PC-9 (cell line): Measurements from ENCODE around the gene HBP1. TPM values are rescaled to one million over a fixed set of nuclear protein-coding genes. Genes with fewer than 3 reads are reported as not detected.

Source experiments
- BruUV-seq: library from RNA; stranded (reverse); fragments of 400-500 nt; replicated peaks from 2 replicates; lab custom pipeline; 2021; lab: Mats Ljungman, UMichigan
- CTCF ChIA-PET: fragments of 300-600 bp; sonication (Branson Sonifier 250); formaldehyde crosslinking; loops from one replicate; lab custom pipeline; 2022; ENCODE audit warnings: antibody characterized with exemption; lab: Charles Lee
- POLR2A ChIA-PET: fragments of 300-600 bp; sonication (Branson Sonifier 250); formaldehyde crosslinking; loops from one replicate; lab custom pipeline; 2022; ENCODE audit warnings: antibody characterized with exemption; ENCODE audit not compliant: unreplicated experiment; lab: Charles Lee
- DNase-seq, 2 experiments: peaks; one replicate each; pipeline versions ENCODE4 v3.0.0 to v3.0.0-alpha.2; 2015 to 2022; ENCODE audit warnings: mixed read lengths in 1 of 2
- H2AFZ ChIP-seq: fragments of 200-600 bp; sonication (generic); 2 replicates; pipeline ENCODE4 v1.8.1; 2017; ENCODE audit warnings: antibody characterized with exemption
- H3F3A ChIP-seq: fragments of 200-600 bp; sonication (generic); 2 replicates; pipeline ENCODE4 v1.8.1; 2017; ENCODE audit warnings: antibody characterized with exemption, mild to moderate bottlenecking, low read depth; ENCODE audit not compliant: insufficient read depth
- H3K27ac ChIP-seq: fragments of 200-600 bp; sonication (generic); 2 replicates; pipeline ENCODE4 v1.6.1; 2016; ENCODE audit warnings: mixed run types
- H3K27me3 ChIP-seq: fragments of 200-600 bp; sonication (generic); 2 replicates; pipeline ENCODE4 v1.6.1; 2016; ENCODE audit warnings: low read depth, mixed run types; ENCODE audit not compliant: insufficient read depth
- H3K36me3 ChIP-seq: fragments of 200-600 bp; sonication (generic); 2 replicates; pipeline ENCODE4 v1.6.1; 2016; ENCODE audit warnings: low read depth, mixed run types
- H3K4me1 ChIP-seq: fragments of 200-600 bp; sonication (generic); replicated peaks from 2 replicates; pipeline ENCODE4 v1.6.1; 2016; ENCODE audit warnings: mixed run types; ENCODE audit not compliant: insufficient read depth
- H3K4me2 ChIP-seq: fragments of 200-600 bp; sonication (generic); 2 replicates; pipeline ENCODE4 v1.6.1; 2017; ENCODE audit warnings: mixed run types
- H3K4me3 ChIP-seq: fragments of 200-600 bp; sonication (generic); 2 replicates; pipeline ENCODE4 v1.6.1; 2016; ENCODE audit warnings: mixed run types
- H3K79me2 ChIP-seq: fragments of 200-600 bp; sonication (generic); 2 replicates; pipeline ENCODE4 v1.6.1; 2017; ENCODE audit warnings: low read depth, mixed run types
- H3K9me2 ChIP-seq: fragments of 200-600 bp; sonication (generic); 2 replicates; pipeline ENCODE4 v1.8.1; 2017; ENCODE audit warnings: mild to moderate bottlenecking; ENCODE audit not compliant: insufficient read depth
- H3K9me3 ChIP-seq: fragments of 200-600 bp; sonication (generic); 2 replicates; pipeline ENCODE4 v1.8.1; 2016; ENCODE audit warnings: low read depth; ENCODE audit not compliant: insufficient read depth
- H4K20me1 ChIP-seq: fragments of 200-600 bp; sonication (generic); 2 replicates; pipeline ENCODE4 v1.8.1; 2017; ENCODE audit not compliant: insufficient read depth
- CTCF ChIP-seq: fragments of 200-600 bp; sonication (generic); conservative IDR thresholded peaks from 2 replicates; pipeline ENCODE4 v1.6.1; 2017; ENCODE audit warnings: mixed run types, antibody characterized with exemption, mild to moderate bottlenecking, moderate library complexity
- EZH2 ChIP-seq: fragments of 200-600 bp; sonication (generic); IDR thresholded peaks from 2 replicates; pipeline ENCODE4 v1.8.0; 2017; ENCODE audit warnings: antibody characterized with exemption, low read depth
- intact Hi-C: fragments of 100-400 bp; cut with micrococcal nuclease; formaldehyde crosslinking; loops from one replicate; pipeline ENCODE4 v1.10.0; 2022; ENCODE audit not compliant: unreplicated experiment
- total RNA-seq: library from RNA; stranded (reverse); gene quantifications from 2 replicates; pipeline ENCODE4 v1.2.3, GENCODE V29; 2021

The HBP1 gene
- total RNA-seq, 1 experiment from 2014 or later, result 60.0 TPM

GRCh38 chr7:107187774-107188173 lies 19.0 kb downstream of the HBP1 start:
- H3K36me3 ChIP-seq, result peaks cover 55% of the 10 kb centered on the region

GRCh38 chr7:107190090-107190489 lies 21.3 kb downstream of the HBP1 start:
- ChIA-PET CTCF (no interaction called here), POLR2A (interaction anchor here (0.6 kb wide), 1 partner anchor 1316 kb away, joined by 6 read pairs; no protein-coding TSS in a partner anchor)
- Histone ChIP-seq H3K4me3 (no peak overlapping the region), H3K27me3 (no peaks in the 10 kb centered on the region), H3K27ac (no peak overlapping the region), H2AFZ (no peak overlapping the region), H4K20me1 (peaks cover 23% of the 10 kb centered on the region; the same call in 1 of the 2 replicates), H3K9me2 (no peaks in the 10 kb centered on the region), H3K9me3 (no peaks in the 10 kb centered on the region), H3K36me3 (peaks cover 47% of the 10 kb centered on the region), H3F3A (peaks cover 4% of the 10 kb centered on the region; the same call in 1 of the 2 replicates), H3K4me2 (no peak overlapping the region), H3K4me1 (no peaks in the 10 kb centered on the region), H3K79me2 (no peaks in the 10 kb centered on the region)
- BruUV-seq, result no TSS peak
- intact Hi-C loops, result no loop called here
- no peak for TF ChIP-seq EZH2
- no peak for TF ChIP-seq CTCF
- no peak for DNase-seq

More at GRCh38 chr7:107187774-107188173, 19.0 kb downstream of the HBP1 start:
- H3F3A ChIP-seq, result no peaks in the 10 kb centered on the region
- H3K4me2 ChIP-seq, result no peak overlapping the region
- no peak overlapping the region for H3K27ac ChIP-seq
- H4K20me1 ChIP-seq, result peaks cover 24% of the 10 kb centered on the region; the same call in 1 of the 2 replicates
- TF ChIP-seq EZH2, result no peak
- no peak for TF ChIP-seq CTCF
- H3K4me1 ChIP-seq, result no peaks in the 10 kb centered on the region
- no peak overlapping the region for H2AFZ ChIP-seq
- DNase-seq, result no peak
- H3K27me3 ChIP-seq, result no peaks in the 10 kb centered on the region
- intact Hi-C loops, result no loop called here
- H3K4me3 ChIP-seq, result no peak overlapping the region
- no peaks in the 10 kb centered on the region for H3K9me3 ChIP-seq
- no TSS peak for BruUV-seq
- no peaks in the 10 kb centered on the region for H3K9me2 ChIP-seq
- ChIA-PET CTCF (no interaction called here), POLR2A (no interaction called here)
- no peaks in the 10 kb centered on the region for H3K79me2 ChIP-seq

- no peak for DNase-seq
- CTCF ChIA-PET, result interaction anchor here (0.6 to 0.8 kb wide), 2 partner anchors 70 to 663 kb away, joined by 3 read pairs; no protein-coding TSS in a partner anchor
Measured at GRCh38 chr7:107194052-107194451, 25.2 kb downstream of the HBP1 start.

More at GRCh38 chr7:107194052-107194451, 25.2 kb downstream of the HBP1 start:
- no peak overlapping the region for H2AFZ ChIP-seq
- no peaks in the 10 kb centered on the region for H3K79me2 ChIP-seq
- no peak overlapping the region for H3K27ac ChIP-seq
- no peaks in the 10 kb centered on the region for H3K9me2 ChIP-seq
- H3K36me3 ChIP-seq, result peaks cover 44% of the 10 kb centered on the region
- no peaks in the 10 kb centered on the region for H3K27me3 ChIP-seq
- H3K4me2 ChIP-seq, result no peak overlapping the region
- POLR2A ChIA-PET, result interaction anchor here (0.6 to 0.7 kb wide), 2 partner anchors 21 to 313 kb away, joined by 3 to 18 read pairs; no protein-coding TSS in a partner anchor
- no TSS peak for BruUV-seq
- H3K4me3 ChIP-seq, result no peak overlapping the region
- no peaks in the 10 kb centered on the region for H3K9me3 ChIP-seq
- H3F3A ChIP-seq, result peaks cover 4% of the 10 kb centered on the region; the same call in 1 of the 2 replicates
- no peaks in the 10 kb centered on the region for H3K4me1 ChIP-seq
- H4K20me1 ChIP-seq, result 0 out of 2 replicates have a peak, but pooled peaks cover 18% of the 10 kb centered on the region
- TF ChIP-seq CTCF (peak; percentile 15; the same call in 1 of the 2 replicates), EZH2 (no peak)
- intact Hi-C loops, result no loop called here
